Renal cortex interstitium (tissue), 11 donors: ENCODE results near the gene GPATCH8. TPM values are rescaled to one million over a fixed set of nuclear protein-coding genes. Genes with fewer than 3 reads are reported as not detected.

Experiments used
- DNase-seq, 11 donors: peaks; one replicate each; pipeline ENCODE4 v3.0.0-alpha.2; 2013; ENCODE audit warnings: low read depth in 9 of 11, low spot score in 4 of 11; ENCODE audit errors: extremely low read depth in 1 of 11
- polyA plus RNA-seq, 3 donors: library from polyadenylated mRNA; unstranded; fragments of 120-200 nt; gene quantifications; one replicate each; pipeline ENCODE4 v1.2.1, GENCODE V29; 2013; ENCODE audit not compliant: insufficient read length in 3 of 3

The GPATCH8 gene
- polyA plus RNA-seq, 3 donors: 41.5 to 54.5 (median 44.5) TPM

DNA sequence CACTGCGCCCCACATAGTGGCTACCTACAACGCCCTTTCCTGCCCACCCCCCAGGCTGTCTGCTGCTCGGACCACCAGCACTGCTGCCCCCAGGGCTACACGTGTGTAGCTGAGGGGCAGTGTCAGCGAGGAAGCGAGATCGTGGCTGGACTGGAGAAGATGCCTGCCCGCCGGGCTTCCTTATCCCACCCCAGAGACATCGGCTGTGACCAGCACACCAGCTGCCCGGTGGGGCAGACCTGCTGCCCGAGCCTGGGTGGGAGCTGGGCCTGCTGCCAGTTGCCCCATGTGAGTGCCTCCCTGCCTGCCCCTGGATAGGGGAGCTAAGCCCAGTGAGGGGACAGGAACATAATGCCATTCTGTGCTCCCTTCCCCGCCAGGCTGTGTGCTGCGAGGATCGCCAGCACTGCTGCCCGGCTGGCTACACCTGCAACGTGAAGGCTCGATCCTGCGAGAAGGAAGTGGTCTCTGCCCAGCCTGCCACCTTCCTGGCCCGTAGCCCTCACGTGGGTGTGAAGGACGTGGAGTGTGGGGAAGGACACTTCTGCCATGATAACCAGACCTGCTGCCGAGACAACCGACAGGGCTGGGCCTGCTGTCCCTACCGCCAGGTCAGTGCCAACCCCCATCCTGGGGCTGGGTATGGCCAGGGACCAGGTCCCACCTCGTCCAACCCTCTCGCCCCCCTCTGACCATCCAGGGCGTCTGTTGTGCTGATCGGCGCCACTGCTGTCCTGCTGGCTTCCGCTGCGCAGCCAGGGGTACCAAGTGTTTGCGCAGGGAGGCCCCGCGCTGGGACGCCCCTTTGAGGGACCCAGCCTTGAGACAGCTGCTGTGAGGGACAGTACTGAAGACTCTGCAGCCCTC, 151.0 kb downstream of the GPATCH8 start:
- no peak for DNase-seq

DNA sequence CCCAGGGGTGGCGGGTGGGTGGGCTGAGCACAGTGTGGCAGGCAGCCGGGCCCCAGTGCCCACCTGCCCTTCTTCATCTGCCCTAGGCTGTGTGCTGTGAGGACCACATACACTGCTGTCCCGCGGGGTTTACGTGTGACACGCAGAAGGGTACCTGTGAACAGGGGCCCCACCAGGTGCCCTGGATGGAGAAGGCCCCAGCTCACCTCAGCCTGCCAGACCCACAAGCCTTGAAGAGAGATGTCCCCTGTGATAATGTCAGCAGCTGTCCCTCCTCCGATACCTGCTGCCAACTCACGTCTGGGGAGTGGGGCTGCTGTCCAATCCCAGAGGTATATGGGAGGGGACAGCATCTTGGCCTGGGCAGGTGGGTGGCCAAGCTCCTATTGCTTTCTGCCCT, 151.7 kb downstream of the GPATCH8 start:
- DNase-seq: no peak

GRCh38 chr17:44350733-44351226, 152.4 kb downstream of the GPATCH8 start:
- no peak for DNase-seq

DNA sequence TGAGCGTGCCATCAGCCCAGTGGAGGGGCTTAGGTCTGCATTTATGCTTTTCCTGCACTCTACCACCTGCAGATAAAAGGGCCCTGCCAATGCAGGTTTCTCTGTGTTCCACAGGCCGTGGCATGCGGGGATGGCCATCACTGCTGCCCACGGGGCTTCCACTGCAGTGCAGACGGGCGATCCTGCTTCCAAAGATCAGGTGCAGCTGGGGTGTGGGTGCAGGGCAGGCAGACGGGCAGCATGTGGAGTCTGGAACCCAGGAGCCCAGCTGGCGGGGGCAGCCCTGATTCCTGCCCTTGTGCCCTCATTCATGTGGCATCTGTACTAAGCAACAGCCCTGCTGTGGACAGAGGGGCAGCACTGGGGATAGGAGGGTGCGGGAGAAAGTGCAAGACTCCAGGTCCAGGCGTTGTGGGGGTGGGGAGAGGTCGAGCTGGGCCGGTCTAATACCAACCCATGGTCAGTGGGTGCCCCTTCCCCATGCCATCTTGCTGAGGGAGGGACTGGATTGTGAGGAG, 153.6 kb downstream of the GPATCH8 start:
- DNase-seq: no peak

- DNase-seq: no peak
These were observed 154.2 kb downstream of the GPATCH8 start for GRCh38 chr17:44348988-44349364.

DNA sequence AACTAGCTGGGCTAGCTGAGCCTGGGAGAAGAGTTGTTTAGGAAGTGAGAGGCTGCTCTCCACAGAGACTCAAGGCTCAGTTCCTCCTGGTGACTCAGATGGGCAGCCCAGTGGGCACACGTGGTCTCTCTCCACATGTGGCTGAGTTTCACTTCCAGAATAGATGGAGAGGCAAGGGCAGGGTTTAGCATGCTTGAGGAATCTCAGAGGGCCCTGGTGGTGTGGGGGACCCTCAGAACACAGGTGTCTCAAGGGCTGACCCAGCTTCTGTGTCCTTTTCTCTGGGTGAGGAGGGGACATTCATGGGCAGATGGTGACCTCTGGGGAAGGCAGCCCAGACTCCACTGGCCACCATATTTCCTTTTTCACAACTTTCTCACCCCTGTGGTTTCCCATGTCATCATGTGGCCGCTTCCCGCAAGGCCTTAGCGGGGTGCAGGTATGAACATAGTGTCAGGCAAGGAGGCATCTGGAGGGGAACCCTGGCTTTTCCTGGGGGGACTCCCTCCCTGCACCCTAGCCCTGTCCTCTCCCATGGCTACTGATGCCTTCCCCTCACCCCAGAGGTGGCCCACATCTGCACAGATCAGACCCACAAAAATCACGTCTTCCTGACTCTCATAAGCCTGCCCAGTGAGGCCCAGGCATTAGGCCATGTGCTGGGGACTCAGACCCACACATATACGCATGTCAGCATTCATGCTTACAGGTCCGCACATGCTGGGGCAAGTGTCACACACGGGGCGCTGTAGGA, 154.8 kb downstream of the GPATCH8 start:
- DNase-seq: no peak

Other genes starting within 250 kb of the GPATCH8 start
- gene SLC4A1, start 235.3 kb downstream of the GPATCH8 start, polyA plus RNA-seq: 10 to 100 TPM in 2 of 3 donors, 1 to 10 TPM in 1; 9.1 to 13.1 (median 12.1) TPM
- gene RUNDC3A, start 194.8 kb downstream of the GPATCH8 start, polyA plus RNA-seq: 1 to 10 TPM; 2.7 to 3.0 (median 2.8) TPM
- 100 to 1,000 TPM in 2 of 3 donors, 10 to 100 TPM in 1; 83.8 to 116 (median 113) TPM for gene SLC25A39, start 178.6 kb downstream of the GPATCH8 start, polyA plus RNA-seq
- 100 to 1,000 TPM; 206 to 278 (median 271) TPM for gene GRN, start 158.1 kb downstream of the GPATCH8 start, polyA plus RNA-seq
- gene FAM171A2, start 139.6 kb downstream of the GPATCH8 start, polyA plus RNA-seq: 10 to 100 TPM; 23.9 to 45.2 (median 36.9) TPM
- 1 to 10 TPM; 3.2 to 7.7 (median 5.8) TPM for gene ITGA2B, start 113.8 kb downstream of the GPATCH8 start, polyA plus RNA-seq
- 10 to 100 TPM; 24.5 to 45.7 (median 32.3) TPM for gene FZD2, start 54.1 kb upstream of the GPATCH8 start, polyA plus RNA-seq
- gene MEIOC, start 153.1 kb upstream of the GPATCH8 start, polyA plus RNA-seq: 1 to 10 TPM; 1.5 to 2.1 (median 2.0) TPM
- 10 to 100 TPM; 34.3 to 37.8 (median 35.6) TPM for gene CCDC43, start 186.4 kb upstream of the GPATCH8 start, polyA plus RNA-seq
- 10 to 100 TPM; 10.8 to 17.3 (median 14.1) TPM for gene DBF4B, start 205.3 kb upstream of the GPATCH8 start, polyA plus RNA-seq